ENCODE data around the gene CRYL1. TPM values are rescaled to one million over a fixed set of nuclear protein-coding genes. Genes with fewer than 3 reads are reported as not detected.

Gene CRYL1
- total and polyA plus RNA-seq, 2 of the 4 experiments (the other 2 are of a cell fraction), result 11.7 to 16.4 TPM

- H2BK5ac ChIP-seq (ENCODE audit: low read depth, low read length, poor library complexity, severe bottlenecking), result no peak overlapping the region
- no peak overlapping the region for H2BK20ac ChIP-seq (ENCODE audit: low read depth, low read length)
- no peak overlapping the region for H3K56ac ChIP-seq (ENCODE audit: extremely low read depth, insufficient read depth, low read length)
- peak overlapping the region; percentile 69; the same call in 1 of the 2 replicates for H3K4ac ChIP-seq (ENCODE audit: low read depth, low read length)
- peaks cover 2% of the 10 kb centered on the region; the same call in 1 of the 2 replicates for H3K4me1 ChIP-seq (ENCODE audit: control insufficient read depth, insufficient read depth, low read length)
- H2AK5ac ChIP-seq (ENCODE audit: low read depth, low read length), result peak overlapping the region; percentile 79; the same call in 1 of the 2 replicates
- H2BK15ac ChIP-seq (ENCODE audit: low read depth, low read length), result no peak overlapping the region
- H2BK120ac ChIP-seq (ENCODE audit: low read depth, low read length), result no peak overlapping the region
- peak overlapping the region; percentile 22 for H2AK9ac ChIP-seq (replicated peaks; ENCODE audit: low read depth, low read length, poor library complexity)
- H3K9ac ChIP-seq (ENCODE audit: low read depth, low read length), result no peak overlapping the region
- no peak overlapping the region for H3K4me2 ChIP-seq (ENCODE audit: low read depth, low read length)
- WGBS, 2 experiments (ENCODE audit: extremely low coverage in 2 of 2, insufficient read length in 1 of 2), result 95% methylated on average over 3 of the region's 14 CpGs; no CpG with 5 or more reads in 1 of the 2 experiments
- peak overlapping the region; percentile 63 for H2AFZ ChIP-seq (replicated peaks; ENCODE audit: low read length, poor library complexity)
- POLR2A ChIA-PET (ENCODE audit: unreplicated experiment), result interaction anchor here (0.5 kb wide), 1 partner anchor 18 kb away, joined by 3 read pairs; no protein-coding TSS in a partner anchor
- no peaks in the 10 kb centered on the region for H3K36me3 ChIP-seq (ENCODE audit: control insufficient read depth, insufficient read depth, low read length)
- in situ Hi-C loops (cut with MboI; ENCODE audit: low sequenced_read_pairs) (no loop called here), dilution Hi-C loops (cut with HindIII; ENCODE audit: low sequenced_read_pairs, unreplicated experiment) (no loop called here), intact Hi-C loops (cut with micrococcal nuclease) (no loop called here)
- no peaks in the 10 kb centered on the region for H4K20me1 ChIP-seq (ENCODE audit: insufficient read depth, low read length)
- no peak overlapping the region for H4K91ac ChIP-seq (ENCODE audit: insufficient read depth, low read depth, low read length)
- no peaks in the 10 kb centered on the region for H3K79me1 ChIP-seq (ENCODE audit: low read depth in 1 of 2, low read length in 2 of 2)
- H3K27ac ChIP-seq (ENCODE audit: insufficient read depth, low read length), result no peak overlapping the region
- no peak overlapping the region for H4K5ac ChIP-seq (ENCODE audit: low read depth, low read length)
- no peak overlapping the region for H3K18ac ChIP-seq (ENCODE audit: low read depth, low read length)
- H3K9me3 ChIP-seq (ENCODE audit: control insufficient read depth, insufficient read depth, low read length), result no peaks in the 10 kb centered on the region
- H3K23ac ChIP-seq (ENCODE audit: low read depth, low read length), result no peak overlapping the region
- CTCF ChIA-PET, result interaction anchor here (1.1 to 1.7 kb wide), 3 partner anchors 19 to 278 kb away, joined by 3 to 5 read pairs (median 4); no protein-coding TSS in a partner anchor
- H3K14ac ChIP-seq (replicated peaks; ENCODE audit: low read depth, low read length), result no peak overlapping the region
- H3K27me3 ChIP-seq (ENCODE audit: control insufficient read depth, insufficient read depth, low read length), result no peaks in the 10 kb centered on the region
- peak; percentile 42 for DNase-seq
- peak; percentile 80 for ATAC-seq (ENCODE audit: low read depth)
- H3K9me1 ChIP-seq (ENCODE audit: insufficient read depth, low read length), result no peaks in the 10 kb centered on the region
- H4K8ac ChIP-seq (ENCODE audit: low read depth in 2 of 2, low read length in 2 of 2), result no peak overlapping the region
- BruUV-seq (replicated peaks), result no TSS peak
- H3K4me3 ChIP-seq (ENCODE audit: insufficient read depth, low read depth, low read length), result no peak overlapping the region
- TF ChIP-seq MAFK (IDR thresholded peaks at IDR 0.05; ENCODE audit: low read depth, low read length) (no peak), CTCF (conservative IDR thresholded peaks at IDR 0.05; ENCODE audit: low read depth, low read length) (no peak), CEBPB (IDR thresholded peaks at IDR 0.05; ENCODE audit: low read depth, low read length) (no peak), BHLHE40 (IDR thresholded peaks at IDR 0.05; ENCODE audit: low read depth, low read length) (no peak)
Measured at GRCh38 chr13:20473139-20473538, 52.5 kb downstream of the CRYL1 start.
